GM12864 (cell line): ENCODE results near the gene PROX2.

Experiments used
- DNase-seq: peaks from one replicate; pipeline ENCODE4 v3.0.0-alpha.2; 2011; ENCODE audit warnings: low read depth
- H3K4me3 ChIP-seq: 2 replicates; pipeline ENCODE4 v1.5.1; 2011; ENCODE audit warnings: mild to moderate bottlenecking, low read depth, low read length, control low read depth
- TF ChIP-seq, protein P1 (sequence below): IDR thresholded peaks from 2 replicates; pipeline ENCODE4 v1.5.1; 2011; ENCODE audit warnings: low read depth, mild to moderate bottlenecking, moderate library complexity, low read length, control low read depth, inconsistent platforms; ENCODE audit errors: missing control alignments

The PROX2 gene

DNA sequence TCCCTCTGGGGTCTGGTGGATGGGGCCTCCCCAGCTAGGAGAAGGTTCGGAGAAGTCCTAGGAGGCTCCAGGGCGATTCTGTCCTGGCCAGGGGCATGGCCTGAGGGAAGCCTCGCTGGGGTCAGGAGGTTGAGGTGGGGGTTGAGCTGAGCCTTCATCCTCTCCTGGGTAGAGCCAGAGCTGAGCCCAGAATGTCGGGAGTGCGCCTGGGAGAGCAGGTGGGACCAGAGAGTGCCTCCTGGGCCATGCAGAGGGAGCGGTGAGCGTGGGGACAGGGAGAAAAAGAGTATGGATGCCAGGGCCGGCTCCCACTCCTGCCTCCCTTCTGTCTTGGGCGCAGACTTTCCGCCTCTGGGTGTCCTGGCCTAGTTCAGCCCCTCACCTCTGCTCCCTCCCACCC, 34.0 kb upstream of the PROX2 start:
- no peak for DNase-seq
- H3K4me3 ChIP-seq, result no peak overlapping the region
- TF ChIP-seq, protein P1, sequence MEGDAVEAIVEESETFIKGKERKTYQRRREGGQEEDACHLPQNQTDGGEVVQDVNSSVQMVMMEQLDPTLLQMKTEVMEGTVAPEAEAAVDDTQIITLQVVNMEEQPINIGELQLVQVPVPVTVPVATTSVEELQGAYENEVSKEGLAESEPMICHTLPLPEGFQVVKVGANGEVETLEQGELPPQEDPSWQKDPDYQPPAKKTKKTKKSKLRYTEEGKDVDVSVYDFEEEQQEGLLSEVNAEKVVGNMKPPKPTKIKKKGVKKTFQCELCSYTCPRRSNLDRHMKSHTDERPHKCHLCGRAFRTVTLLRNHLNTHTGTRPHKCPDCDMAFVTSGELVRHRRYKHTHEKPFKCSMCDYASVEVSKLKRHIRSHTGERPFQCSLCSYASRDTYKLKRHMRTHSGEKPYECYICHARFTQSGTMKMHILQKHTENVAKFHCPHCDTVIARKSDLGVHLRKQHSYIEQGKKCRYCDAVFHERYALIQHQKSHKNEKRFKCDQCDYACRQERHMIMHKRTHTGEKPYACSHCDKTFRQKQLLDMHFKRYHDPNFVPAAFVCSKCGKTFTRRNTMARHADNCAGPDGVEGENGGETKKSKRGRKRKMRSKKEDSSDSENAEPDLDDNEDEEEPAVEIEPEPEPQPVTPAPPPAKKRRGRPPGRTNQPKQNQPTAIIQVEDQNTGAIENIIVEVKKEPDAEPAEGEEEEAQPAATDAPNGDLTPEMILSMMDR, result no peak

GRCh38 chr14:74909501-74909900, 33.6 kb upstream of the PROX2 start:
- H3K4me3 ChIP-seq, result no peak overlapping the region
- TF ChIP-seq, protein P1, result no peak
- DNase-seq, result no peak

- no peak for DNase-seq
- no peak overlapping the region for H3K4me3 ChIP-seq
- TF ChIP-seq, protein P1, result no peak
Observed at GRCh38 chr14:74908861-74909341, 33.0 kb upstream of the PROX2 start.

DNA sequence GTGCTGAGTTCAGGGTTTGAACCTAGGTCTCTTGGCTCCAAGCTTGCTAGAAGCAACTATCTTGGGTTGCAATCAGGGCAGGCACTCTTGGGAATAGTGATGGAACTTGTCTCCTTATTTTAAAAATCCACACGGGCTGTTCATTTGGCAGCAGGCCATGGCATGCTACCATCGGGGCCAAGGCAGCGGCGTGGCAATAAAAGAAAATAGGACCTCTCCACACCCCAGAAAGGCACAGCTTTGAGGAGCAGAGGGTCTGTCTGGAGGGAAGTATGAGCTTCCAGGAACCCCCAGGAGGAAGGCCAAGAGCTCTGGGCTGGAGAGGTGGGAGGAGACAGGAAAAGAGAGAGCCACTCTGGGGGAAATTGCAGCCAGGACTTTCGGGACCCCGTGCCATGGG, 31.8 kb upstream of the PROX2 start:
- DNase-seq, result no peak
- H3K4me3 ChIP-seq, result no peak overlapping the region
- TF ChIP-seq, protein P1, result no peak

DNA sequence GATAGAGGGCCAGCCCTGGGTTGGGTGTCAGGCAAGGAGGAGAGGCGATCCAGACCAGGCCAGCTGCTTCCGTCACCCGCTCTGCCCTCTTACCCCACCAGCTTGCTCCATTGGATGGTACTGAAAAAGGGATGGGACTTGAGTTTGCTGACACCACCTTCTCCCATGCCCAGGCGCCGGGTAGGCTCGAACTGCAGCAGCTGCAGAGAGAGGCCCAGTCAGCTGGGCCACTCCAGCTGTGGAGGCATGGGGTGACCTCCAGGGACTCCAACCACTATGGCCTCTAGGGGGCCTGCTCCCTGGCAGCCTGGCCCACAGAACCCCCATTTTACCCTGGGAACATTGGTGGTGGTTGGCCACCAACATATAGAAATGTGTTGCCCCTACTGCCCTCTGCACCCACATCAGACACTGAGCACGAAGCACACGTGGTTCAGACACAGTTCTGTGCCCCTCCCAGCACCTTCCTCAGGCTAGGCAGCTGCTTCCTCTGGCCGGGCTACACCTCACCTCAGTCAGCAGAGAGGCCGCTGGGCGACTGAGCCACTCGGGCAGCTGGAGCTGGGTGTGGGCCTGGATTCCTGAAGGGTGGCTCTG, 31.1 kb upstream of the PROX2 start:
- DNase-seq, result no peak
- TF ChIP-seq, protein P1, result peak; percentile 58
- no peak overlapping the region for H3K4me3 ChIP-seq

DNA sequence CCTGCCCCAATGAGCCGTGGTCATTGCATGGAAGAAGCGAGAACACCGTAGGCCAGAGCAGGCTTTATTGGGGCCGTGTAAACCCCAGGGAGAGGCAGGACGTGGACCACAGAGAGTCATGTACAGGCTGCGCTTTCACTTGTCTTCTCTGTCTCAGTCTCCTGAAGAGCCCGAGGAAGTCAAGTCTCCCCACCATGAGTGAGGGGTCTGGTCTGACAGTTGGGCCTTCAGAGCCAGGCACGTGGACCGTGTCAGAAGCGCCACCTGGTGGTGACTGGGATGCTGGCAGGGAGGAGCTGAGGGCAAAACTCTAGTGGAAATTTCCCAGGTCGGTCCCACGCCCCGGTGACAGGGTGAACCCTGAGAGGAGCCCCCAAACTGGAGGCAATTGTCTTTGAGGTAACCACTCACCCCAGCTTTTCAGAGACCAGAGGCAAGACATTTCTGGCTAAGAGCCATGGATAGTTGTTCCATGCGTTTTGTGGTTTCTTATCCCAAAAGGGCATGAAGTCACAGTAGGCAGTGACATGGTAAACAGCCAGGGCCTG, 29.7 kb upstream of the PROX2 start:
- no peak for DNase-seq
- no peak overlapping the region for H3K4me3 ChIP-seq
- TF ChIP-seq, protein P1, result peak; percentile 95
